Peyer's patch (tissue), 4 donors: Measurements from ENCODE around the gene KCNQ1OT1. TPM values are rescaled to one million over a fixed set of nuclear protein-coding genes. Genes with fewer than 3 reads are reported as not detected.

ENCODE experiments used
- DNase-seq, 3 donors: peaks; one replicate each; pipeline ENCODE4 v3.0.0-alpha.2; 2017 to 2019
- H3K27ac ChIP-seq, 4 donors: fragments of 200-600 bp; sonication (generic); one replicate each; pipeline ENCODE4 v1.5.1; 2016 to 2019
- H3K27me3 ChIP-seq, 2 donors: fragments of 200-600 bp; sonication (generic); one replicate each; pipeline ENCODE4 v1.5.1; 2019
- H3K36me3 ChIP-seq, 3 donors: fragments of 200-600 bp; sonication (generic); one replicate each; pipeline ENCODE4 v1.5.1; 2016 to 2019
- H3K4me1 ChIP-seq, 4 donors: fragments of 200-600 bp; sonication (generic); one replicate each; pipeline ENCODE4 v1.5.1; 2016 to 2019
- H3K4me3 ChIP-seq, 4 donors: fragments of 200-600 bp; sonication (generic); 1 replicate in 3 of 4; 2 replicates in 1 of 4; pipeline ENCODE4 v1.5.1; 2016 to 2019; ENCODE audit warnings: mild to moderate bottlenecking in 1 of 4
- H3K9me3 ChIP-seq, 4 donors: fragments of 200-600 bp; sonication (generic); one replicate each; pipeline ENCODE4 v1.5.1; 2016 to 2019; ENCODE audit warnings: mild to moderate bottlenecking in 1 of 4
- POLR2A ChIP-seq, 2 donors: fragments of 450-650 bp; IDR thresholded peaks; one replicate each; pipeline ENCODE4 v1.5.1; 2017; ENCODE audit warnings: antibody characterized with exemption in 2 of 2, mild to moderate bottlenecking in 2 of 2, moderate library complexity in 2 of 2
- total RNA-seq, 4 donors: library from RNA; depleted of rRNA; stranded (reverse); fragments of >200 nt; gene quantifications; one replicate each; pipeline ENCODE4 v1.1.0, GENCODE V29; 2016
- TF ChIP-seq, protein P1 (sequence below), 6 experiments: fragments of 450-650 bp in 4 of 6; fragments of 200-600 bp in 2 of 6; sonication (generic) in 1 of 6; IDR thresholded peaks; one replicate each; pipeline ENCODE4 v1.5.1; 2017 to 2019; ENCODE audit warnings: antibody characterized with exemption in 6 of 6, mild to moderate bottlenecking in 3 of 6, moderate library complexity in 1 of 6

The KCNQ1OT1 gene
- total RNA-seq, 4 donors from 2014 or later, result 3.2 to 6.2 (median 4.5) TPM

DNA sequence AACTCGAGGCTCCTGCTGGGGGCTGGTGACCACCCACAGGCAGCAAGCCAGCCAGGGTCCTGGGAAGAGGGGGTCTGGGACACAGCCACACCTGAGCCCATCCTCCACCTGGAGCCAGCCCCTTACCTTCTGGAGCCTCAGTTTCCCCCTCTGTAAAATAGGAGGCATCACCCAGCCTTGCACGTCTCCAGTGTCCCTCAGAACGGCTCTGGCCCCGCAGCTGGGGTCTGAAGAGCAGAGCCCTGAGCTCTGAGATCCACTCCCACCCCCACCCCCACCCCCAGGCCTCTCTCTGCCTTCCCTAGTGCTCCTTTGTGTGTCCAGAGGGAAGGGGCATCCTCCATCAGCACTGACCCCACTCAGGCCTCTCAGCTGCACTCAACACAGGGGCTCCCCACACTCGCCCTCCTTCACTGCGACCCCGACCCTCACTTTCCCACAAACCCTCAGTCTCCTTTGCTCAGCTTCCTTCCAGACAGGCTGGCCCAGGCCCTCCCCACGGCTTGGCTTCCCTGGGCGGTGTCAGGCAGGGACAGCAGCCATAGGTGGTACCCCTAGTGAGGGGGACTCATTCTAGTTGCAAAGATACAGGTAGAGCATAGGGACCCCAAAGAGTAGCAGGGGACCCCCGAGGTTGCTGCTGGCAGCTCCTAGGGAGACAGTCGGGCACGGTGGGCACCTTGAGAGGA lies 33.3 kb upstream of the KCNQ1OT1 start:
- H3K4me1 ChIP-seq, result peaks cover 0 to 36% (median 2%) of the 10 kb centered on the region in 4 donors
- no peak overlapping the region for H3K27ac ChIP-seq
- TF ChIP-seq, protein P1, sequence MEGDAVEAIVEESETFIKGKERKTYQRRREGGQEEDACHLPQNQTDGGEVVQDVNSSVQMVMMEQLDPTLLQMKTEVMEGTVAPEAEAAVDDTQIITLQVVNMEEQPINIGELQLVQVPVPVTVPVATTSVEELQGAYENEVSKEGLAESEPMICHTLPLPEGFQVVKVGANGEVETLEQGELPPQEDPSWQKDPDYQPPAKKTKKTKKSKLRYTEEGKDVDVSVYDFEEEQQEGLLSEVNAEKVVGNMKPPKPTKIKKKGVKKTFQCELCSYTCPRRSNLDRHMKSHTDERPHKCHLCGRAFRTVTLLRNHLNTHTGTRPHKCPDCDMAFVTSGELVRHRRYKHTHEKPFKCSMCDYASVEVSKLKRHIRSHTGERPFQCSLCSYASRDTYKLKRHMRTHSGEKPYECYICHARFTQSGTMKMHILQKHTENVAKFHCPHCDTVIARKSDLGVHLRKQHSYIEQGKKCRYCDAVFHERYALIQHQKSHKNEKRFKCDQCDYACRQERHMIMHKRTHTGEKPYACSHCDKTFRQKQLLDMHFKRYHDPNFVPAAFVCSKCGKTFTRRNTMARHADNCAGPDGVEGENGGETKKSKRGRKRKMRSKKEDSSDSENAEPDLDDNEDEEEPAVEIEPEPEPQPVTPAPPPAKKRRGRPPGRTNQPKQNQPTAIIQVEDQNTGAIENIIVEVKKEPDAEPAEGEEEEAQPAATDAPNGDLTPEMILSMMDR (IDR thresholded peaks at IDR 0.05), result no peak
- TF ChIP-seq POLR2A (IDR thresholded peaks at IDR 0.05), result no peak
- no peak for DNase-seq
- H3K27me3 ChIP-seq, result no peaks in the 10 kb centered on the region
- no peak overlapping the region for H3K4me3 ChIP-seq
- no peaks in the 10 kb centered on the region for H3K36me3 ChIP-seq
- H3K9me3 ChIP-seq, result no peaks in the 10 kb centered on the region

DNA sequence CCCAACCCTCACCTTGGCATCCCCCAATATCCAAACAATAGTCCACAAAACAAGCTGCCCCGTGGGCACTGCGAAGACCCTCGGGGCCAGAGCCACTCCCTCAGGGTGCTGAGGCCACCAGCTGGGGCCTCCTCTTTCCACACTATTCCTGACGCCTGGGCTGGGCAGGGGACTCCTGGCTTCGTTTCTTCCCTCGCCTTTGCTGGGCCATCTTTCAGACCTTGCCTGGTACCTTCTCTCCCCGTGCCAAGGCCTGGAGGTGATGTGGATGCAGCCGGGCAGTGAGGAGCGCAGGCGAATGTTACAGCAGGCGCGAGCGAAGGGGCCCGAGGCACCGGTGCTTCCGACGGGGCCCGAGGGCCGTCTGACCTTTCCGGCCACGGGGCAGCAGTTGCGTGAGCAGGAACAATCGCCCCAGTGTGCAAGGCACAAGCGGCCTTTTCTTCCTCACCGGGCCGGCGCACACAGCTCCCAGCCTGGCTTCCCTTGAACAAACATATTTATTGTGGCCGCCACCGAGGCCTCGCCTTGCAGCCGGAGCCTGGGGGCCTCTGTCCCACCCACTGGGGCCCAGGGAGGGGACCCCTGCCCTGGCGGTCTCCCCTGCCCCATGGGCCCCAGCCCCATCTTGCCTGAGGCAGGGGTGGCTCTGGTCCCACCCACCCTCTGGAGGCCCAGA lies 32.6 kb upstream of the KCNQ1OT1 start:
- H3K27ac ChIP-seq, result no peak overlapping the region
- no peak for DNase-seq
- TF ChIP-seq POLR2A (IDR thresholded peaks at IDR 0.05), result no peak
- TF ChIP-seq, protein P1 (IDR thresholded peaks at IDR 0.05), result no peak
- no peaks in the 10 kb centered on the region for H3K27me3 ChIP-seq
- H3K4me3 ChIP-seq, result no peak overlapping the region
- peaks cover 0 to 29% (median 2%) of the 10 kb centered on the region in 4 donors for H3K4me1 ChIP-seq
- H3K36me3 ChIP-seq, result no peaks in the 10 kb centered on the region
- H3K9me3 ChIP-seq, result no peaks in the 10 kb centered on the region

DNA sequence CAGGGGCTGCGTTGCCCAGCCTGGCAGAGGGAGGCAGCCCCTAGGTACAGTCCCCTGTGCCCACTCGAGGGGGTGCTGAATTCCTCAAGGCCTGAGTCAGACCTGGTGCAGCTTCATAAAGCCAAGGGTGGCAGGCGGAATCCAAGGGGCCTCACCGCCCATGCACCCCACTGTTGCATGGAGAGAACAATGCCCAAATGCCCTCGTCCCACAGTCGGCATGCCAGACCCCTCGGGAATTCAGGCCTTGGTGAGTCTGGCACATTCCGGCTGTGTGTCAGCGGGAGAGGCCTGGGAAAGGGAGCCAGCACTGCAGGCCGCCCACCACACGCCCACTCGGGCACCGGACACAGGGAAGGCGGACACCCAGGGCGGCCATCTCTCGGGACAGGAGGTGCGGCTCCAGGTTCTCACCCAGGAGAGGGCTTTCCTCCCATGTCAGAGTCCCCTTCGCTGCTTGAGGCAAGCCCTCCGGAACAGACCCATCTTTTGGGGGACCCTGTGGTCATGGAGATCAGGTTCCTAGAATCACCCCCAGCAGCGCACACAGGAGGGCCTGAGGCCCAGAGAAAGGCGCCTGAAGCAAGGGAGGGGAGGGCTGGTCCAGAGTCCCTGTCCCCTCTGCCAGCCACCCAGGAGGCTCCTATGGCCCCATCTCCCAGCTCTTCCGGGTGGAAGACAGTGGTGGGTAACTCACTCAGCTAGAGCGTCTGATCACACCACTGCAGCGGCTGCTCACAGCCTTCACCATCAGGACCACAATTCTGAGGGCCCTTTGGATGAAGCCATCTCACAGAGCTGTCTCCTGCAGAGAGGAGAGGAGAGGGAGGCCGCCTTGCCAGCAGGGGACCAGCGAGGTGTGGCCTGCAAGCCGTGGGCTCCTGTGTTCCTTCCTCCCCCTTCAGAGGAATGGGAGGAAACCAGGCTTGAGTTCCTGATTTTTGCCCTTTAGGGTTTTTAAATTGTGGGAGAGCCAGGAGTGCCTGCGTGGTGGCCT lies 31.6 kb upstream of the KCNQ1OT1 start:
- Histone ChIP-seq H3K4me1 (peaks cover 0 to 19% (median 0%) of the 10 kb centered on the region in 4 donors), H3K36me3 (no peaks in the 10 kb centered on the region), H3K9me3 (no peaks in the 10 kb centered on the region), H3K4me3 (no peak overlapping the region), H3K27me3 (no peaks in the 10 kb centered on the region), H3K27ac (no peak overlapping the region)
- TF ChIP-seq POLR2A (IDR thresholded peaks at IDR 0.05), result no peak
- TF ChIP-seq, protein P1 (IDR thresholded peaks at IDR 0.05), result no peak
- DNase-seq, result no peak

DNA sequence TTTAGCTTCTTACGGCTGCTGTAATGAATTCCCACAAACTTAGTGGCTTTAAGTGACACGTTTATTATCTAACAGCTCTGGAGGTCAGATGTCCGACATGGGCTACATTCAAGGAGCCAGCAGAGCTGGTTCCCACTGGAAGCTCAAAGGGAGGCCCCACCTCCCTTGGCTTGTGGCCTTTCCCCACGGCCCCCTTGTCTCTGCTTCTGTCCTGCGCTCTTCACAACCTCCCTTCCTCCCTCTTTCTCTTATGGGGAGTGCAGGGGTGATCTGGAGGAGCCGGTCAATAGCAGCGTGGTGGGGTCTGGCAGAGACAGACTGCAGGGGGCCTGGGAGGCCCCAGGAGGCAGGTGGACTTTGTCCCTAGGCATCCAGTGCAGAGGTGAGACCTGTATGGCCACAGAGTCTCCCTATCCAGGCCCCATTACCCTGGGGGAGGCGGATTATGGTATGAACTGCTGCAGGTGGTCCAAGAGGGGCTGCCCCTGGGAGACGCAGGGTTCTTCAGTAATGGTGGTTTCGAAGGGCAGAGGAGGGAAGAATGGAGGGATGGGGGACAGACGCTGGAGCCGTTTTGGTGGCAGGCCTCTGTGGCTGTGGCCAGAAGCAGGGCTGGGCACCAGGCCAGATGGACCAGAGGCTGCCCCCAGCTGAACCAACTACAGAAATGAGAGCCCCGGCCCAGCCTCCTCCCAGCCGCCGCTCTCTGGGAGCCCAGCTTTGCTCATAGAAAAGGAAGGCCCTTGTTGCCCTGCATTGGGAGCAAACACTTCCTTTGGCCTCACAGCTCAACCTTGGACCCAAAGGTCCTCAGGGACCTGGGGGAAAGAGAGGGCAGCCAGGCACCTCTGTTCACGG lies 30.7 kb upstream of the KCNQ1OT1 start:
- Histone ChIP-seq H3K27ac (no peak overlapping the region), H3K9me3 (no peaks in the 10 kb centered on the region), H3K4me3 (no peak overlapping the region), H3K4me1 (peaks cover 0 to 14% (median 0%) of the 10 kb centered on the region in 4 donors), H3K36me3 (no peaks in the 10 kb centered on the region), H3K27me3 (no peaks in the 10 kb centered on the region)
- TF ChIP-seq, protein P1 (IDR thresholded peaks at IDR 0.05), result no peak
- no peak for TF ChIP-seq POLR2A (IDR thresholded peaks at IDR 0.05)
- no peak for DNase-seq

DNA sequence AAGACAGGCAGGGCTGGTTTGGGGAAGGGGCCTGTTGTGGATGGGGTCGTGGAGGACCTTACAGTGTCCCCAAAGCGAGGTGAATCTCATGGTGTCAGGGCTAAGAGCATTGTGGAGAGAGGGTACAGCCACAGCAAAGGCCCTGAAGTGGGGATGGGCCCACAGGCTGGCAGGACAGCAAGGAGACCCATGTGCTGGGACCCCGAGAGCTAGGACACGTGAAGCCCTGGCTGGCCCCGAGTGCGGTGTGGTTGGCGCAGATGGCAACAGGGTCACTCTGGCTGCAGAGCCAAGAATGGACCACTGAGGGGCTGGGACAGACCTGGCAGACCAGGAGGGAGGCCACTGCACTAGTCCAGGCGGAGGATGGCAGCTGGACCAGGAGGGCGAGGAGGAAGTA lies 30.0 kb upstream of the KCNQ1OT1 start:
- no peak overlapping the region for H3K27ac ChIP-seq
- TF ChIP-seq, protein P1 (IDR thresholded peaks at IDR 0.05), result no peak
- TF ChIP-seq POLR2A (IDR thresholded peaks at IDR 0.05), result no peak
- no peak overlapping the region for H3K4me3 ChIP-seq
- H3K9me3 ChIP-seq, result no peaks in the 10 kb centered on the region
- no peaks in the 10 kb centered on the region for H3K36me3 ChIP-seq
- no peaks in the 10 kb centered on the region for H3K27me3 ChIP-seq
- peaks cover 0 to 19% (median 0%) of the 10 kb centered on the region in 4 donors for H3K4me1 ChIP-seq
- DNase-seq, result no peak
